Astrocyte (in vitro differentiated cells and primary cell): Measurements from ENCODE around the gene SIK3.

ENCODE experiments used
- EZH2 ChIP-seq: IDR thresholded peaks from 2 replicates; pipeline ENCODE4 v1.6.1; 2012; ENCODE audit warnings: mild to moderate bottlenecking, low read length, inconsistent platforms; ENCODE audit not compliant: insufficient read depth
- TF ChIP-seq, protein P1 (sequence below): IDR thresholded peaks from 2 replicates; pipeline ENCODE4 v1.5.1; 2011; ENCODE audit warnings: low read depth, mild to moderate bottlenecking, inconsistent platforms, low read length, moderate library complexity; ENCODE audit not compliant: insufficient read depth

GRCh38 chr11:116857936-116858335, 240.3 kb downstream of the SIK3 start:
- TF ChIP-seq, protein P1, sequence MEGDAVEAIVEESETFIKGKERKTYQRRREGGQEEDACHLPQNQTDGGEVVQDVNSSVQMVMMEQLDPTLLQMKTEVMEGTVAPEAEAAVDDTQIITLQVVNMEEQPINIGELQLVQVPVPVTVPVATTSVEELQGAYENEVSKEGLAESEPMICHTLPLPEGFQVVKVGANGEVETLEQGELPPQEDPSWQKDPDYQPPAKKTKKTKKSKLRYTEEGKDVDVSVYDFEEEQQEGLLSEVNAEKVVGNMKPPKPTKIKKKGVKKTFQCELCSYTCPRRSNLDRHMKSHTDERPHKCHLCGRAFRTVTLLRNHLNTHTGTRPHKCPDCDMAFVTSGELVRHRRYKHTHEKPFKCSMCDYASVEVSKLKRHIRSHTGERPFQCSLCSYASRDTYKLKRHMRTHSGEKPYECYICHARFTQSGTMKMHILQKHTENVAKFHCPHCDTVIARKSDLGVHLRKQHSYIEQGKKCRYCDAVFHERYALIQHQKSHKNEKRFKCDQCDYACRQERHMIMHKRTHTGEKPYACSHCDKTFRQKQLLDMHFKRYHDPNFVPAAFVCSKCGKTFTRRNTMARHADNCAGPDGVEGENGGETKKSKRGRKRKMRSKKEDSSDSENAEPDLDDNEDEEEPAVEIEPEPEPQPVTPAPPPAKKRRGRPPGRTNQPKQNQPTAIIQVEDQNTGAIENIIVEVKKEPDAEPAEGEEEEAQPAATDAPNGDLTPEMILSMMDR, result no peak
- TF ChIP-seq EZH2, result no peak
